ENCODE data around the gene KRT78.
"Not testable (repeated sequence)": the region's sequence is repeated elsewhere in the genome, so short reads cannot be mapped to it uniquely, and the experiment has no call there.

KRT78 gene

GRCh38 chr12:52890417-52890816, 41.6 kb upstream of the KRT78 start:
- TF ChIP-seq, protein P1, sequence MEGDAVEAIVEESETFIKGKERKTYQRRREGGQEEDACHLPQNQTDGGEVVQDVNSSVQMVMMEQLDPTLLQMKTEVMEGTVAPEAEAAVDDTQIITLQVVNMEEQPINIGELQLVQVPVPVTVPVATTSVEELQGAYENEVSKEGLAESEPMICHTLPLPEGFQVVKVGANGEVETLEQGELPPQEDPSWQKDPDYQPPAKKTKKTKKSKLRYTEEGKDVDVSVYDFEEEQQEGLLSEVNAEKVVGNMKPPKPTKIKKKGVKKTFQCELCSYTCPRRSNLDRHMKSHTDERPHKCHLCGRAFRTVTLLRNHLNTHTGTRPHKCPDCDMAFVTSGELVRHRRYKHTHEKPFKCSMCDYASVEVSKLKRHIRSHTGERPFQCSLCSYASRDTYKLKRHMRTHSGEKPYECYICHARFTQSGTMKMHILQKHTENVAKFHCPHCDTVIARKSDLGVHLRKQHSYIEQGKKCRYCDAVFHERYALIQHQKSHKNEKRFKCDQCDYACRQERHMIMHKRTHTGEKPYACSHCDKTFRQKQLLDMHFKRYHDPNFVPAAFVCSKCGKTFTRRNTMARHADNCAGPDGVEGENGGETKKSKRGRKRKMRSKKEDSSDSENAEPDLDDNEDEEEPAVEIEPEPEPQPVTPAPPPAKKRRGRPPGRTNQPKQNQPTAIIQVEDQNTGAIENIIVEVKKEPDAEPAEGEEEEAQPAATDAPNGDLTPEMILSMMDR (IDR thresholded peaks at IDR 0.05; ENCODE audit: low read depth, low read length, missing control alignments): no peak
- no peak overlapping the region for H3K4me3 ChIP-seq (ENCODE audit: low read depth, low read length)
- no peak for DNase-seq (ENCODE audit: low read depth)

DNA sequence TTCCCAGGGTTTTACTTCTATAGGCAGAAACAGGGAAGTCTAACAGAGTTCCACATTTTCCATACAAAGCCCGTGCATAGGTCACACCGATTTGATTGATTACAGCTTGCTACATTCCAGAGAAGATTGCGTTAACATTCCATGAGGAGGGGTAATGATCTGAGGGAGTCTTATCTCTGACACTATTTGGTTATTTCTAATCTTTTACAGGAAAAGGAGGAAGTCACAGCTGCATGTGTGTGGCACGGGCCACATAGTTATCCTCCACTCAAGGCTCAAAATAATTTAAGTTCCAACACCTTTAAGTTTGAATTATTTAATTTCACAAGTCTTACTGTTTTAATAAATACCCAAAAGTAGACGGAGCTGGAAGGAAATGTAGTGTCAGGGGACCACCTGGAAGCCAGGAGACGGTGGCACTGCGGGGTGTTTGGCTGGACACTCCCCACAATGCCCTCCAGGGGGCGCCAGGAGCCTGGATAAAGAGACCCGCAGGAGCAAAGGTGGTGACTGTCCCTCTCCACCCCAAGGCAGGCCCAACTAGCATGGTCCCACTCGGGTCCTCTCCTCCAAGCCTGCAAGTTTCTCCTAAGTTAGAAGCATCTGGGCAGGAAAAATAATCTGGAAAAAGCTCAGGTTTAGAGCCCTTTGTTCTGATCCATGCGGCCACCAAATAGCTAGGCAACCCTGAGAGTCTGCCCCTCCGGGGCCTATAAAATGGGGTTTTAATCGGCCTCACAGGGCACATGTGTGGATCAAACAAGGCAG, 35.9 kb upstream of the KRT78 start:
- DNase-seq (ENCODE audit: low read depth): no peak
- H3K4me3 ChIP-seq (ENCODE audit: low read depth, low read length): no peak overlapping the region
- TF ChIP-seq, protein P1 (IDR thresholded peaks at IDR 0.05; ENCODE audit: low read depth, low read length, missing control alignments): peak; percentile 90

GRCh38 chr12:52880499-52880898, 31.7 kb upstream of the KRT78 start:
- not testable (repeated sequence) for DNase-seq (ENCODE audit: low read depth); H3K4me3 ChIP-seq (ENCODE audit: low read depth, low read length)

DNA sequence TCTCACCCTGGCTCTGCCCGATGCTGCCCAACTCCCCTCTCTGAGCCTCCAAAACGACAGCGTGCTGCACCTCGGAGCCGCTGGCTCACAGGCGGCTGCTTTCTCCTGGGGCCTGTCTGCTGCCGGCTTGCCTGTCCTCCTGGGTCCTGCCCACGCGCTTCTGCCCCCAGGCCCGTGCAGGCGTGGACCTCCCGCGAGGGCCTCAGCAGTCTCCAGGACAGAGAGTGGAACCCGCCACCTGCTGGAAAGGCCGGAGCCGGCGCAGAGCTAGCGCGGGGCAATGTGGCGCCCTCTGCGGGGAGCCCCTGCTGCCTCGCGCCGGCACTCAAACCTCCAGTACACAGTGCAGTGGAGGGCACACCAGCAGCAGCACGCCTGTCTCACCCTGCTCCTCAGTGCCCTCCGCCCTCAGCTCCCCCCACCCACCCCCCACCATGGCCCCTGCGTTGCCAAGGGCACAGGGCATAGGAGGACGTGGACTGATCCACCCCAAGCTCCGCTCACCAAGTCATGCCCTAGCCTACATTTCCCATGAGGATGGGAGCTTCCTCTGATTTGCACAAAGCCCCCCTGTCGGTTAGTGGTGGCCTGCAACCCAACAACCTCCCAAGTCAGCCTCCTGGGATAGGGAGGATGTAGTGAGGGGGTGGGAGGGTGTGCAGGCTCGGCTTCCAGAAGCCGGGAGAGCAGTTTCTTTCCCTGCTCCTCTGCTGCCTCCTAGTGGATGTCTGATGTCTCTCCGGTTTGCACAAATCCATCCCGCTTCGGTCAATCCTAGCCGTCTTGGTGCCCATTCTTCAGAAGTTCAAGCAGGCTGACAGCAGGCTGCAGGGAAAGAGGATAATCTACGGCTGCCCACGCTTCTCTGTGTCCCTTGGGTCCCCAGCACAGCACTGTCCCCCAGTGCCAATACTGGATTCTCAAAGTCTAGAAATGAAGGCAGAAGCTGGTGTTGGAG, 30.9 kb upstream of the KRT78 start:
- H3K4me3 ChIP-seq (ENCODE audit: low read depth, low read length): no peak overlapping the region
- TF ChIP-seq, protein P1 (IDR thresholded peaks at IDR 0.05; ENCODE audit: low read depth, low read length, missing control alignments): peak; percentile 94
- no peak for DNase-seq (ENCODE audit: low read depth)

- DNase-seq (ENCODE audit: low read depth): no peak
- TF ChIP-seq, protein P1 (IDR thresholded peaks at IDR 0.05; ENCODE audit: low read depth, low read length, missing control alignments): no peak
- no peak overlapping the region for H3K4me3 ChIP-seq (ENCODE audit: low read depth, low read length)
These were observed 30.0 kb upstream of the KRT78 start for GRCh38 chr12:52878507-52879393.

DNA sequence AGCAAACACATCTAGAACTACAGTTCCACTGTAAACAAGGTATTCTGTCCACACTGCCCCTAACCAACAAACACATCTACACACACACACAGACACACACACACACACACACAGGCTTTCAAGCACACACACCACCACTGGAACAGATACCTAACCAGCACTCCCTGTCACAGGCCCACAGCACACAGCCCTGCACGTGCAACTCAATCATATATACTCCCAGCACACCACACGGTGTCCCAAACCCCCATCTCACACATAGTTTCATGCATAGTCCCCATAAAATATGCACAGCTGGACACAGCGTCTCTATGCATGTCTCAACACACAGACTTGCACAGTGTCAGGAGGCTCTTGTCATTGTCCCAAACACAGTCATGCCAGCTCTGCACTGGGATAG, 28.4 kb upstream of the KRT78 start:
- DNase-seq (ENCODE audit: low read depth): no peak
- no peak overlapping the region for H3K4me3 ChIP-seq (ENCODE audit: low read depth, low read length)
- TF ChIP-seq, protein P1 (IDR thresholded peaks at IDR 0.05; ENCODE audit: low read depth, low read length, missing control alignments): no peak

All from GM12864 (cell line).